ENCODE results near the gene CACNA1D.

Gene CACNA1D

DNA sequence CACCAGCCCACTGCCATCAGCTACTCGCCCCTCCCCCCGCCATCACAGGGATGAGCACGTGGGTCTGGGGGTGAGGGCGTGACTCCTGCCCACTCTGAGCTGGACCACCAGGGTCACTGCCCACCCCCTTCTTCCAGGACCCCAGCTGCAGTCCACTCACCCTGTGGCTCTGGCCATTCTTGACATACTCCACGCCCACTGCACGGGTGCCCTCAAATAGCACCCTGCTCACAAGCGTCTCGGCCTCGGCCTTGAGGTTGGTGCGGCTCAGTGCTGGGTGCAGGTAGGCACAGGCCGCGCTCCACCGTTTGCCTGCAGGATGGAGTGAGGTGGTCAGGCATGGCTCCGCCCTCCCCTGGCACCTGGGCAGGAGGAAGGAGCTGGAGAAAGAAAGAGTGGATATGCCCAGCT lies 327.9 kb downstream of the CACNA1D start:
- DNase-seq (ENCODE audit: low read depth in 2 of 2): no peak

DNA sequence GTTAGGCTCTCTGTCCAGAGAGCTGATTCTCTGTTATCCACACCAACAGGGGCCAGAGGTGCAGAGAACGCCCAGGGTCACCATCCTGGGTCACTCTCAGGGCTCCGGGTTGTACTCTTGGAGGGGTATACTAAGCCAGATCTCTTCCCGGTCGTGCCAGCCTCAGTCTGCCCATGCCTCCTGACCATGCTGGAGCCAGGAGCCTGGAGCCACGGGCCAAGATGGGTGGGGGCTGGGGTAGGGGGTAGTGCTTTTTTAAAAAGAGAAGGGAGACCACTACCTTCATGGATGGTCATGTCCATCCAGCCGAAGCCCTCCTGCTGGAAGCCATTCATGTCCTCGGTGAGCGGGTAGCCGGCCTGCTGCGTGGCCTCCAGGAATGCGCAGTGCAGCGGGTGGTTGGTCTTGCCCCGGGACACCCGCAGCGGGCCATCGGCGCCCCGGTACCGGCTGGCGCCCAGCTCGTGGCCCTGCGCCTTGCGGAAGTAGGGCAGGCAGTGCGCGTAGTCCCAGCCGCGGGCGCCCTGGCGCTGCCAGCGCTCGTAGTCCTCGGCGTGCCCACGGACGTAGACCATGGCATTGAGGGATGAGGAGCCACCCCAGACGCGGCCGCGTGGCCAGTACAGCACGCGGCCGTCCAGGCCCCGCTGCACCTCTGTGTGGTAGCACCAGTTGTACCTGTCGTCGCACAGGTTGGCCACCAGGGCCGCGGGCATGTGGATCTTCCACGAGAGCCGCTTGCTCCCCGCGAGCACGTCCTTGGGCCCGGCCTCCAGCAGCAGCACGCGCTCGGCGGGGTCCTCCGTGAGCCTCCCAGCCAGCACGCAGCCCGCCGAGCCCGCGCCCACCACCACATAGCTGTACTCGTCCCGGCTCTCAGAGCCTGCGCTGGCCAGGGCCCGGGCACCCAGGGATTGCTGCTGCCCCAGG lies 328.9 kb downstream of the CACNA1D start:
- no peak for DNase-seq (ENCODE audit: low read depth in 2 of 2)

DNA sequence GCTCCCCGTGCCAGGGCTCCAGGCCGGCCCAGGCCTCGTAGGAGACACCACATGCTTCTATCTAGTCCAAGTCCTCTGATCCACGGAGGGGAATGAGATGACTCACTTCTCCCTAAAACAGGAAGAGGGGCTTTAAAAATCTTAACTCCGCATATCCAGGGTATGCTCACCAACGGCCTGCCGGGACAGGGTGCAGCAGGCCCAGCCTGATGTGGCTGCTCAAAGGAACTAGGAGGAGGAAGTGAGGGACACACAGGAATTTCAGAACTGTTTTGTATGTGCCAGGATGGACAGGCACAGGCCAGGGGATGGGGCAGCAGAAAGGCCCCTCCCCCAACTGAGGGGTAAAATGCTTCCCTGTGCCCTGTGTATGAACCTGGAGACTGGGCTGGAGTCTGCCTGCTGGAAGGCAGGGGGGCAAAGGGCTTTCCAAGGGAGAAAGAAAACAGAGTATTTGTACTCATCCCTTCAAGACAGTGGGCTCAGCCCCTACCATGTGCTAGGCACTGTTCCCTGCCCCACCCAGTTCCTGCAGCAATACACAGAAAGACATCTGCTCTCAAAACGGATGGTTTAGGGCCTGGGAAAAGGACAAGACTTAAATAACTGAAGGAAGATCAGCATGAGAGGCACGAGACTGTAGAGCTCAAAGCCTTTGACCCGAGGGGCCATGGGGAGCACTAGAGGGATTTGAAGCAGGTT lies 329.7 kb downstream of the CACNA1D start:
- DNase-seq (ENCODE audit: low read depth in 2 of 2): no peak

DNA sequence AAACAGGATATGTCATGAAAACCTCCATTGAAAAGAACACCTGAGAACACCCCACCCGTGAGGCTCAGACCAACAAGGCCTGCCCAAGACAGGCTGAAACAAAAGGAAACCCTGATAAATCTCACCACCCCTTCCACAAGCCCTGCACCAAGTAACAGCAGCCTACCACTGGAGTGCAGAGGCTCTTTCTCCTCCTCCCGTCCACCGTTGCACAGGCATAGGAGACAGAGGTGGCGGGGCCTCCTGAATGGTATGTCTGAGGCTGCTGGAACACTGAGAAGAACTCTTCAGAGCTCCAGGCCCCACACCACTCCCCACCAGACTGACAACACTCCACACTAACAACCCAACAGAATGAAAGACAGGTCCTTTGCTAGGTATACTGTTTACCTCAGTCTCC lies 330.4 kb downstream of the CACNA1D start:
- DNase-seq (ENCODE audit: low read depth in 2 of 2): no peak

DNA sequence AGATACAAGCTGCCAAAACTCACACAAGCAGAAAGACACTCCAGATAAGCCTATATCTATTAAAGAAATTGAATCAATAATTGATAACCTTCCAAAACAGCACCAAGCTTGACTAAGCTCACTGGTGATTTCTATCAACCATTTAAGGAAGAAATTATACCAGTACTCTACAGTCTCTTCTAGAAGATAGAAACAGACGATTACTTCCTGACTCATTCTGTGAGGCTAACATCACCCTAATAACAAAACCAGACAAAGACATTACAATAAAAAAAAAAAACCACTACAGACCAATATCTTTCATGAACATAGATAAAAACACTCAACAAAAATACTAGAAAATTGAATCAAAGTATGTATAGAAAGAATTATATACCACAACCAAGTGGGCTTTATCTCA lies 331.6 kb downstream of the CACNA1D start:
- no peak for DNase-seq (ENCODE audit: low read depth in 2 of 2)

DNA sequence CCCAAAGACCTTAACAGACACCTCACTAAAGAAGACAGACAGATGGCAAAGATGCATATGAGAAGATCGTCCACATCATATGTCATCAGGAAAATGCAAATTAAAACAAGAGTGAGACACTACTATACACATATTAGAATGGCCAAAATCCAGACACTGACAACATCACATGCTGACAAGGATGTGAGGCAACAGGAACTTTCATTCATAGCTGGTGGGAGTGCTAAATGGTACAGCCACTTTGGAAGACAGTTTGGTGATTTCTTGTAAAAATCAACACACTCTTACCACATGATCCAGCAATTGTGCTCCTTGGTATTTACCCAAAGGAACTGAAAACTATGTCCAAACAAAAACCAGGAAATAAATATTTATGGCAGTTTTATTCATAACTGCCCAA lies 334.2 kb downstream of the CACNA1D start:
- no peak for DNase-seq (ENCODE audit: low read depth in 2 of 2)

DNA sequence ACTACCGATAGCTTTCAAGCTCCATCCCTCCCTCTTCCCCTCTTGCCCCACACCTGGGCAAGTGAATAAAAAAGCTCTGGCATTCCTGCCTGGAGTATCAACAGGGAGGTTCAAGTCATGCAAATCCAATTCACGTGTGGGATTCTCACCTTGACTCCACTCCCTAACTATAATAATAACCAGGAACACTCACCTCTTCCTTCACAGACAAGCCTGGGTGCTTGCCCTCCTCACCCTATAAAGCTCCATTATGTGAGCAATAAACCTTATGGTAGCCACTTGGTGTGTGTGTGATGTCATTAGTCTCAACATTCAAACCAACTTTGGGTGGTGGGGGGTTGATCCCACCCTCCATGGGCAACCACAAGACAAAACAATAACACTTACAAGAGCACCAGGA lies 335.2 kb downstream of the CACNA1D start:
- no peak for DNase-seq (ENCODE audit: low read depth in 2 of 2)

DNA sequence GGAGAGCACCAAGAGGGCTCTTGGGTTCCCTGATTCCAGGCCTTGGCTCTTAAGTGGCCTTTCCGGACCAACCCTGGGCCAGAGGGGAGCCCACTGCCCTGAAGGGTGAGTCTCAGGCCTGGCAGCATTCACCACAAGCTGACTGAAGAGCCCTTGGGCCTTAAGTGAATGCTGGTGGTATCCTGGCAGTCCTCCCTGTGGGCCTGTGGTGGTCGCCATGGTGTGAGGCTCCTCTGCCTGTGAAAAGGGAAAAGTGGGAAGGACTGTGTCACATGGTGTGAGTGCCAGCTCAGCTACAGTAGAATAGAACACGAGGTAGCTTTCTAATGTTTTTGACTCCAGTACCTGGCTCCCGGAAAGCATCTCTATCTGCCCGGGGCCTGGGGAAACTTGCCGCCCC lies 336.5 kb downstream of the CACNA1D start:
- DNase-seq (ENCODE audit: low read depth in 2 of 2): no peak

DNA sequence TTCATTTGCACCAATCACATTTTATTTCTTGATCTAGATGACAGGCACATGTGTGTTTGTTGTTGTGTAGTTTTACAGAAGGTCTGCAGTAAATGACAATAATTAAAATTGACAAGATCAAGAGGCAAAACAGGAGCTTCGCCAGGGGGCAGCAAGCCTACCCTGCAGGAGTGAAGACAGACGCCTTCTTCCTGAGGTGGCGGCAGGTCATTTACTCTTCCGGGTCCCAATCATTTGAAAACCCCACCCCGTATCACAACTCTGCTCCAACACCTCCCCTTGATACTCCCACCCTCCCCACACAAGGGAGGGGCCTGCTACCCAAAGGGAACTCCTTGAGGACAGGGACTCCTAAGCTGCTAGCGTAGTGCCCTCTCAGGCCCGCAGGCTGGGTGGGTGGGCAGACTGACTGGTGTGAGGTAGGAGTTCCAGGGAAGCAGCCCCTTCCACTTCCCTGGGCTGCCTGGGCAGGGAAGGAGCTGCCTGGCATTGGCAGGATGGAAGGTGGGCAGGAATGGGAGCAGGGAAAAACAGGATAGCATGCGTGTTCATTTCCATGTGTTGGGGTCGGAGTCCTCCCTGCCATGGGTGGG lies 338.7 kb downstream of the CACNA1D start:
- DNase-seq (ENCODE audit: low read depth in 2 of 2): no peak

DNA sequence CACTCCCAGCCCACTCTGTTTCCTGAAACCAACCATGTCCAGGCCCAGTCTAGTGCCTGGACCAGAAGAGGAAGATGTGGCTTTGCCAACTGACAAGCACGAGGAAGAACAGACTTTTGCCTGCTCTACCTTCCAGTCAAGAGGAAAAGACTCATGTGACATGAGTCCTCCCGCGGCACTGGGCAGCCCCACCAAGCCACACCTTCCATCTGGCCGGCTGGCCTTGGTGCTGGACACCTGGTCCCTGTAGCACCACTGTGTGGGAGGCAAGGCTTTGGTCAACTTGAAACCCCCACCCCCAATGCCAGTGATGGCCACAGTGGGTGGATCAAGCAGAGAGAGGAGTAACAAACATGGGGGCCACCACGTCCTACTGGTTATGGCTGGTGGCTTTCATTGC lies 339.3 kb downstream of the CACNA1D start:
- DNase-seq (ENCODE audit: low read depth in 2 of 2): no peak

DNA sequence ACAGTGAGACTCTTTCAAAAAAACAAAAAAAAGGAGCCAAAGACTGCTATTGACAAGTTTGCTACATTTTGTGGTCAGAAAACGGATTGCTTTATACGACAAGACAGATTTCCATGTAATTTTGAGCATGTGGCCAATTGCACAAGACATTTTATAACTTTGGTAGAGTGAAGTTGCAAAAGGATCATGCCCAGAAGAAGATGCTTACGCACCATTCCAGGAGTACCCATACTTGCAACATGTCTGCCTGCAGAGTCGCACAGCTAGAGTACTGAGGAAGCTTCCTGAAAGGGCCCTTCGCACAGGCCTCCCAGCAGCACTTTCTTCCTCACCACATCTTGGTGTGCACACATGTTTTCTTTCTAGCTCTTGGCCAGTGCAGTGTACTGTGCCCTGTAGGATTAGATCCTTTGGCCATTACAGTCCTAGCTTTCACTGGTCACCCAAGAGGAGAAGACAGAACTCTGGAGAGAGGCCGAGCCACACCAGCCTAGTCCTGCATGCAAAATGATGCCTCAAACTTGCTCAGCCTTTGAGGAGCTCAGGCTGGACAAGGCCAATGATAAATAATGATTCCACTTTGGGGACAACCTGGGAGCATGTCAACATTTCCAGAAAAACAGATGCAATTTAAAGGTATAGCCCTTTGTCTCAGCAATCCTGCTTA lies 340.2 kb downstream of the CACNA1D start:
- no peak for DNase-seq (ENCODE audit: low read depth in 2 of 2)

DNA sequence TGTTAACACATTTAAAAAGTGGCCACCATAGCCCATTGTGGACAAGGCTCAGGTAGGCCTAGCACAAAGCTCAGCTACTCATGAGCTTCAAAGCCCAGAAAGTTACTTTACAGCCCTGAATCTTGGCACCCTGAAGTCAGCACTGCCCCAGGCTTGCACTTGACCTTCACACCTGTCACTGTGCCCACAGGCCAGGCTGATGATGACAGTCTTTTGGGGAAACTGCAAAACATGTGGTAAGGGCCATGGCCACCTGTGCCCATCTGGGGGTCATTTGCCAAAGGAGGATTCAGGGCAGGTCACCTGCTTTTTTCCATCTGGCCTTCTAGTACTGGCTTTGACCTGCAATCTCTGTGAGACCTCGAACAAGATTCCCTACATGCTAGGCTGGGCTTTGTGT lies 340.8 kb downstream of the CACNA1D start:
- DNase-seq (ENCODE audit: low read depth in 2 of 2): no peak

DNA sequence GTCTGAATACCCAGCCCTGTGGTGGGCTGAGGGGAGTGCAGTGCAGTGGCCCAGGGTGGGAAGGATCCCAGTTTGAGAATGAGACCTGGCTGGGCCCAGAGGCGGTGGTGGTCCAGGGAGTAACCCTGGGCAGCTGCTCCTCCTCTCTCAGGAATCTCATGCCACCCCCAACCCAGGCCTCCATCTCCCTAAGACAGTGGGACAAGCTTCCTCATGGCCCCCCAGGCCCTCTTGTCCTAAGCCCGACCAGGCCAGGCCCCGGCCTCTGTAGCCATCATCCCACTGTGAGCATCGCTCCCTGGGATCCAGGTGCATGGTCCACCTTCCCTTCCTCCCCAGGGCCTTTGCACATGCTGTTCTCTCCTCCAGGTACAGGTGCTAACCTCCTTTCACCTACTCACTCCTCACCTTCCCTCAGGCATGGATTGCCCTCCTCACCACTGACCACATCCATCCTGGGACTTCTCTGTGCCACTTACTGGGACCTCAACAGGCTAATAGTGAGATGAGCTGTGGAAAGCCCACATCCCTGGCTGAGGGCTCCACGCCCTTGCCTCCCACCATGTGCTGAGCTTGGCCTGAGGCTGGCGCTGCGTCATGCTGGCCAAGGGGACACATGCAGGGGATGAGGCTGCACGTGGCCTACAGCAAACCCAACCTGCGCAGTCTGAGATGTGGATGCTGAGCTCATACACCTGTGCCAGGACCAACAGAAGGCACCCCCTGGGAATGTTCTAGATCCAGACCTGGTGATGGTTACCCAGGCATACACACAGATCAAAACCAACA lies 341.9 kb downstream of the CACNA1D start:
- no peak for DNase-seq (ENCODE audit: low read depth in 2 of 2)

DNA sequence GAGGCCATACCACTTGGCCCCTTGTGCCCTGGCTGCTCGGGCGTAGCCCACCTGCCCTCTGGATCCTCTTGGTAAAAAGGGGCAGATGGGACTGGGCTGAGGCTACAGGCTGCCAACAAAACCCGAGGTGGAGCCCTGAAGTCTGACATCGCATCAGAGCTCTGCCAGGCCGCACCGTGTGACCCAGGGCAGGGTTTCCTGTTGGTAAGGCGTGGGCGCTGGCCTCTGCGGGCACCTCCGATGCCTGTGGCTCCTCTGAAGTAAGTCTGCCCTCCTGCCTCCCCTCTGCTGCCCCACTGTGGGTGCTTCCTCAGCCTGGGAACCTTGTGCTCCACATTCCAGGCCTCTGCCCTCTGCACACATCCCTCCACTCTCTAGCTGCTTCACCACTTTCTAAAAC lies 342.9 kb downstream of the CACNA1D start:
- DNase-seq (ENCODE audit: low read depth in 2 of 2): no peak

DNA sequence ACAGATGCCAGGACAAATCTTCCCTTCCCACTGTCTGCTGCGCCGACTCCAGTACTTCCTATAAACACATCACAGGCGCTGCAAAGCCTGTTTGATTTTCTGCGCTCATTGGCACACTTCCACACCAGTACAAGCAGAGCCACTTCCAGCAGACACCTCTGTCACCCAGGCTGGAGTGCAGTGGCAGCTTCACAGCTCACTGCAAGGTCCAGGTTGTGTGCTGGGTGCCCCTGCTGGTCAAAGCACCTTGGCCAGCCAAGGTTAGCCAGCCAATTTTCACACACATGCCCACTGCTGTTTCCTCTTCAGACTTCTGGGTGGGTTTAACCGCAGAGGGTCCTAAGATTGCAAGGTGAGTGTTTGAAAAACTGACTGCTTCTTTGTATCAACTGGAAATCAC lies 346.9 kb downstream of the CACNA1D start:
- DNase-seq (ENCODE audit: low read depth in 2 of 2): no peak

DNA sequence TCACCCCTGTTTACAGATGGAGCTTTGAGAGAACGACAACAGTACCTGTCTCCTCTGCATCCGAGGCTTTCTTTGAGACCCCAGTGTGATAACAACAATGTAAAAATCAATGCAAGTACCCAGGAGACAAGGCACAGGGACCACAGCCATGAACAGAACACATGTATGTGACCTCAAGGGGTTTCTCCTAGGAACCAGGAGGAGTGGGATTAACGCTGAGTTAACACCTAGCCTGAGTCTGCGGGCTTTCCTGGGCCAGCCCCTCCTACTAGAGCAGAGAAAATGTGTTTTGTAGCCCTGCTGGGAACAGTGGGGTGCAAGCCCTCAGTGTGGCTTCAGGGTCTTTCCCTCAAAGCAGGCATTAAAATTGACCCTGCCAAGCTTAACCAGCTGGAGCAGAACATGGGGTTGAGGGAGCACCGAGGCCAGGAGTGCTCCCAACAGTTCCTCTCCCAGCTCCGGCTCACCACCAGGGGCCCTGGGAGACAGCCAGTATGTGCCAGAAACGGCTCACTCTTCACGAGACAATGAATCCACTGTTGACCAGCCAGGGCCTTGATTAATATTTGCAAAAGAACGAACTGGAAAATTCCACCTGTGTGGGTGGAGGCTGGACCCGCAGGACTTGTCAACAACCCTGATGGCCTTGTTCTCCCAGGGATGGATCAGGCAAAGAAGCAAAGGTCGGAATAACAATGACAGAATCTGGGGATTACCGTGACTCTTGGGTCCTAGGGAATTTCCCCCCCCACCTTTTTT lies 348.2 kb downstream of the CACNA1D start:
- no peak for DNase-seq (ENCODE audit: low read depth in 2 of 2)

DNA sequence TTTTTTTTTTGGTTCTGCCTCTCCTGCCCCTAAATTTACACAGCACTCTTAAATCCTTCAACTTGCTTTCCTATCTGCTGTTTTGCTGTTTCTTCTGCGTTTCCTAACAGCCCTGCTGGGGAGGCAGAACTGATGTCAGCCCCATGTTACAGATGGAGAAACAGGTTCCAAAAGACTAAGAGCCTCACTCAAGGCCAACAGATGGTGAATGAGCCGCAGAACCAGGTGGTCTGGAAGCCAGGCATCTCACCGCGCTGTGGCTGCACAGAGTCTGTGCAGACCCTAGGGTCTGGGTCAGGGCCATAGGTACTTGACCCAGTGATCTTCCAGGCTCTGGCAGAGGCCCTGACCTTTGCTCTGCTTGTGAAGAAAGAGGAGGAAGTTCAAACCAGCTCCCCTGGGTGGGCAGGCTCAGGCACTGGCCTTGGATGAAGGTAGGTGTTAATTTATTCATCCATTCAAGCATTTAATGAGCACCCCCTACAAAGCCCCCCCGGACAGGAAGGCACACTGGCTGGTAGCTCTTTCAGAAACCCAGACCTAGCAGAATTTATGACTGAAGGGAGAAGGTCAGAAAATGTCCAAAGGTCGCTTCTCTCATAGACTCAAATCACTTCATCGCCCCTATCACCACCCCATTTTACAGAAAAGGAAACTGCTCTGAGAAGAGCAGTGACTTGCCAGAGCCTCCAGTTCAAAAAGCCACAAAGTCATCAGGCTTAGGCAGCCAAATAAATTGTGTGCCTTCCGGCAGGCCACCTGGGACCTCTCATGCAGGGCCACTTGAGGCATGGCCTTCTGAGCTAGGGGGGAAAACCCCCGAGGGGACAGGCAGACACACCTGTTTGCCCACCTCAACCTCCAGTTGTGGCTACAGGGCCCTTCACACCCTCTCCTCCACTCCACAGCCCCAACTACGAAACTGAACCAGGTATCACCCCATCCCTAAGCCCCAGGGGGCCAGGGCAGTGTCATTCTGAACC lies 349.1 kb downstream of the CACNA1D start:
- no peak for DNase-seq (ENCODE audit: low read depth in 2 of 2)

DNA sequence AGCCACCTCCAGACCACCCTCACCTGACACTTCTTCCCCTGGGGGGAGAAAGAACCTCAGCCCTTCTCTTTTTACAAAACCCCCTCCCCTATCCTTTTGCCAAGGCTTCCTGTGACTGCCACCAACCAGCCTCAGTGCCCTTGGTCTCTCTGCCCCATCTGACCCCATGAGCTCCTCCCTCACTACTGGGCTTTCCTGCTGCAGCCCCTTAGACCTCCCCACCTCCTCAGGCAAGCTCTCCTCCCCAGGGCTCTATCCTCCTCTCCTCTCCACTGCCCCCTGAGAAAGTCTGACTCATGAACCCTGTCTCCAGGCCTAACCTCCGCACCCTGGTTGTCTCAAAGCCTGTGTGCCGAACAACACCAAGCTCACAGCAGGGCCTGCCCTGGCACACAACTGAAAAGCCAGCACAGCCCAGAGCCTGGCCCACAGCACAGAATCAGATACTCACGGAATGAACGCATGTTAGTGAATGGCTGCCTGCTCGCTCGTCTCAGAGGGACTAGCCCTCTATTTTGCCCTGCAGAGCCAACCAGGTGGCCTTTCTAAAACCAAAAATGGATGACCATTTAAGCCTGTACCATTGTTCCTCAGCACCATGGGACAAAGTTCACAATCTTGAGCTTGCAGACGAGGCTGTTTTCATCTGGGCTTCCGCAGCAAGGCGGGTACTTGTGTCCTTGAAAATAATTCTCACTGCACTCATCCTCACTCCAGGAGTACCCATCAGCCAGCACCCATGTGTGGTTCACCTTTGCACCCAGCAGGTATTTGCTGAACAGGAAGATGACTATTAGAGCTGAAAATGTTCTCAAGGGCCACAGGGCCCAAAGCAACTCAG lies 350.1 kb downstream of the CACNA1D start:
- DNase-seq (ENCODE audit: low read depth in 2 of 2): no peak

All from fibroblast of skin of left biceps (primary cell).